HepG2 (cell line): ENCODE measurements around the gene ACAP2. TPM values are rescaled to one million over a fixed set of nuclear protein-coding genes. Genes with fewer than 3 reads are reported as not detected.

Source experiments
- AKAP8 ChIP-seq: sonication (generic); formaldehyde crosslinking; IDR thresholded peaks from 2 replicates; pipeline ENCODE4 v1.5.1; 2020; ENCODE audit warnings: mild to moderate bottlenecking, missing genetic modification reagents
- CC2D1A ChIP-seq: sonication (generic); formaldehyde crosslinking; IDR thresholded peaks from 2 replicates; pipeline ENCODE4 v1.8.1; 2023; ENCODE audit warnings: mild to moderate bottlenecking, missing genetic modification reagents
- GPN1 ChIP-seq: sonication (generic); formaldehyde crosslinking; IDR thresholded peaks from 2 replicates; pipeline ENCODE4 v1.5.1; 2020; ENCODE audit warnings: missing genetic modification reagents, borderline replicate concordance
- HMG20B ChIP-seq: conservative IDR thresholded peaks from 2 replicates; pipeline ENCODE4 v1.6.1; 2016; ENCODE audit warnings: missing genetic modification reagents, missing compliant biosample characterization
- HNF1B ChIP-seq: sonication (generic); formaldehyde crosslinking; IDR thresholded peaks from 2 replicates; pipeline ENCODE4 v1.5.1; 2020; ENCODE audit warnings: mild to moderate bottlenecking, moderate library complexity, missing genetic modification reagents
- IRF9 ChIP-seq: sonication (generic); formaldehyde crosslinking; IDR thresholded peaks from 2 replicates; pipeline ENCODE4 v1.8.0; 2022; ENCODE audit warnings: missing genetic modification reagents, mild to moderate bottlenecking, borderline replicate concordance
- KMT2B ChIP-seq: IDR thresholded peaks from 2 replicates; pipeline ENCODE4 v1.6.1; 2016; ENCODE audit warnings: missing genetic modification reagents, missing compliant biosample characterization
- MAF1 ChIP-seq: sonication (generic); formaldehyde crosslinking; IDR thresholded peaks from 2 replicates; pipeline ENCODE4 v1.5.0; 2020; ENCODE audit warnings: missing genetic modification reagents, borderline replicate concordance
- NBN ChIP-seq: fragments of 450-650 bp; conservative IDR thresholded peaks from 2 replicates; pipeline ENCODE4 v1.6.1; 2017
- NR3C1 ChIP-seq: sonication (generic); formaldehyde crosslinking; IDR thresholded peaks from 2 replicates; pipeline ENCODE4 v1.4.0; 2020; ENCODE audit warnings: missing genetic modification reagents
- POLR2G ChIP-seq: fragments of 200-400 bp; formaldehyde crosslinking; IDR thresholded peaks from 2 replicates; pipeline ENCODE4 v1.6.1; 2018; ENCODE audit warnings: mild to moderate bottlenecking, low read depth, low read length, moderate library complexity
- RELA ChIP-seq: sonication (generic); formaldehyde crosslinking; IDR thresholded peaks from 2 replicates; pipeline ENCODE4 v1.4.0; 2020; ENCODE audit warnings: missing genetic modification reagents
- TGIF2 ChIP-seq: IDR thresholded peaks from 2 replicates; pipeline ENCODE4 v1.6.1; 2016; ENCODE audit warnings: control low read depth, missing compliant biosample characterization
- ZBTB21 ChIP-seq: sonication (generic); formaldehyde crosslinking; IDR thresholded peaks from 2 replicates; pipeline ENCODE4 v1.4.0; 2020; ENCODE audit warnings: missing genetic modification reagents
- ZBTB25 ChIP-seq: IDR thresholded peaks from 2 replicates; pipeline ENCODE4 v1.6.1; 2018; ENCODE audit warnings: missing genetic modification reagents
- ZBTB38 ChIP-seq: sonication (generic); formaldehyde crosslinking; IDR thresholded peaks from 2 replicates; pipeline ENCODE4 v1.5.1; 2020; ENCODE audit warnings: mild to moderate bottlenecking, missing genetic modification reagents
- ZNF446 ChIP-seq: sonication (generic); formaldehyde crosslinking; IDR thresholded peaks from 2 replicates; pipeline ENCODE4 v1.5.0; 2020; ENCODE audit warnings: mild to moderate bottlenecking, missing genetic modification reagents
- ZNF552 ChIP-seq: sonication (generic); formaldehyde crosslinking; IDR thresholded peaks from 2 replicates; pipeline ENCODE4 v1.9.0; 2022; ENCODE audit warnings: missing genetic modification reagents, mild to moderate bottlenecking, borderline replicate concordance
- ZNF777 ChIP-seq: sonication (generic); formaldehyde crosslinking; IDR thresholded peaks from 2 replicates; pipeline ENCODE4 v1.4.0; 2020; ENCODE audit warnings: missing genetic modification reagents
- polyA plus RNA-seq, 8 experiments: library from polyadenylated mRNA; depleted of rRNA in 3 of 8; stranded (reverse) in 7 of 8; unstranded in 1 of 8; fragments of >200 nt; fragmentation: Illumina TruSeq in 4 of 8; extraction: Trizol in 4 of 8; gene quantifications; 2 replicates each; pipeline versions ENCODE4 v1.2.1 to v1.2.3, GENCODE V29; 2011 to 2016; ENCODE audit warnings: low read depth in 4 of 8, missing spikeins in 1 of 8, mixed read lengths in 1 of 8; ENCODE audit not compliant: insufficient read depth in 1 of 8
- total RNA-seq, 5 experiments: library from RNA; depleted of rRNA; stranded (reverse); fragments of >200 nt; fragmentation: Illumina TruSeq; extraction: Trizol; gene quantifications; 2 replicates each; pipeline ENCODE4 v1.2.3, GENCODE V29; 2016; ENCODE audit warnings: low read depth in 1 of 5

Gene ACAP2
- total and polyA plus RNA-seq, 2 of the 13 experiments (the other 11 are each of a cell fraction or from before 2014, with no cell fraction given), result 7.3 to 23.9 TPM

- TF ChIP-seq KMT2B (CRISPR knock-in tag), result no peak
- peak; percentile 8; the same call in 1 of the 2 replicates for TF ChIP-seq ZBTB38 (CRISPR knock-in tag)
- 0 out of 2 replicates have a peak, but pooled peaks have one; percentile 33 for TF ChIP-seq ZNF777
- no peak for TF ChIP-seq NBN
- TF ChIP-seq RELA (CRISPR knock-in tag), result 0 out of 2 replicates have a peak, but pooled peaks have one; percentile 6
- TF ChIP-seq AKAP8 (CRISPR knock-in tag), result peak; percentile 14; the same call in 1 of the 2 replicates
- 0 out of 2 replicates have a peak, but pooled peaks have one; percentile 6 for TF ChIP-seq ZNF552 (CRISPR knock-in tag)
- no peak for TF ChIP-seq GPN1 (CRISPR knock-in tag)
- TF ChIP-seq ZBTB25 (CRISPR knock-in tag), result 0 out of 2 replicates have a peak, but pooled peaks have one; percentile 26
- 0 out of 2 replicates have a peak, but pooled peaks have one; percentile 23 for TF ChIP-seq MAF1 (CRISPR knock-in tag)
- 0 out of 2 replicates have a peak, but pooled peaks have one; percentile 6 for TF ChIP-seq IRF9
- peak; percentile 76; the same call in 1 of the 2 replicates for TF ChIP-seq TGIF2
- peak; percentile 23; the same call in 1 of the 2 replicates for TF ChIP-seq POLR2G
- TF ChIP-seq ZNF446, result no peak
- TF ChIP-seq NR3C1 (CRISPR knock-in tag), result no peak
- TF ChIP-seq HNF1B, result peak; percentile 70; the same call in 1 of the 2 replicates
- TF ChIP-seq ZBTB21 (CRISPR knock-in tag), result no peak
- TF ChIP-seq HMG20B (CRISPR knock-in tag), result 0 out of 2 replicates have a peak, but pooled peaks have one; percentile 12
- TF ChIP-seq CC2D1A (CRISPR knock-in tag), result 0 out of 2 replicates have a peak, but pooled peaks have one; percentile 11
- TF ChIP-seq, all 625 proteins: peak for 16
Observed at GRCh38 chr3:195258449-195259153, 184.2 kb downstream of the ACAP2 start (continued).
